Mesodermal cell (in vitro differentiated cells): ENCODE data around the gene APLN.

Experiments
- H3K27ac ChIP-seq: 2 replicates; pipeline ENCODE4 v1.7.0; 2013; ENCODE audit warnings: mild to moderate bottlenecking, low read depth, low read length, moderate library complexity; ENCODE audit not compliant: severe bottlenecking
- H3K36me3 ChIP-seq: 2 replicates; pipeline ENCODE4 v1.7.1; 2013; ENCODE audit warnings: mild to moderate bottlenecking, low read length, moderate library complexity; ENCODE audit not compliant: control insufficient read depth, insufficient read depth
- H3K4me1 ChIP-seq: one replicate; pipeline ENCODE4 v1.7.1; 2013; ENCODE audit warnings: mild to moderate bottlenecking, low read length; ENCODE audit not compliant: insufficient read depth, control insufficient read depth, poor library complexity, severe bottlenecking
- H3K4me3 ChIP-seq: 2 replicates; pipeline ENCODE4 v1.7.0; 2013; ENCODE audit warnings: low read length, control low read depth, mild to moderate bottlenecking; ENCODE audit not compliant: insufficient read depth, poor library complexity, severe bottlenecking; ENCODE audit errors: extremely low read depth
- H3K9me3 ChIP-seq: 2 replicates; pipeline ENCODE4 v1.7.1; 2013; ENCODE audit warnings: mild to moderate bottlenecking, low read length, moderate library complexity; ENCODE audit not compliant: control insufficient read depth
- WGBS, 2 experiments: methylation state at CpG; one replicate each; pipeline ENCODE4 v1.1.5; 2013; ENCODE audit warnings: missing lambda C conversion rate in 2 of 2; ENCODE audit not compliant: insufficient coverage in 2 of 2; 5-methylcytosine and 5-hydroxymethylcytosine counted together

Gene APLN

GRCh38 chrX:129650821-129651510, 3.8 kb downstream of the APLN start:
- no peak overlapping the region for H3K4me3 ChIP-seq
- H3K36me3 ChIP-seq = no peaks in the 10 kb centered on the region
- peaks cover 3% of the 10 kb centered on the region for H3K4me1 ChIP-seq
- H3K9me3 ChIP-seq = no peaks in the 10 kb centered on the region
- WGBS, 2 experiments = 92% methylated on average over 4 of the region's 7 CpGs
- no peak overlapping the region for H3K27ac ChIP-seq

DNA sequence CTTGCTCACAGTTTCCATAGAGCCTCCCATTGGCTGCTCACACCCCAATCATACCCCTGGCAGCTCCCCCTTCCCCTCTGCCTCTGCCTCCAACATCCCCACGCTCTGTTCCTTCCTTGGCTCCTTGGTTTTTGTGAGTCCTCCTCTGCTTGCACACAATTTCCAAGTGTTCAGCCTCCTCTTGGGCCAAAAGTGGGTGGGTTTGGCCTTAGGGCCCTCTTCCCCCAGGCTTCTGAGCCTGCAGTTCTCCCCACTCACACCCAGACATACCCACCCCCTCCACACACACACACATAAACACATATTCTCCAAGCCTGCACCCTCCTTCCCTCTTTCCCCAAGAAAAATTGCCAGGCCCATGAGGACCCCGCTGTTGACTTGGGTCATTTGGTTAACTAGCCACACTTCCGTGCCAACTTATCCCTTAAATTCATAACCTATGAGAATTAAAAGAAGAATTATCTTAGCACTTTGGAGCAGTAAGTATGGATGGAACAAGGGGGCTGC, 4.5 kb downstream of the APLN start:
- H3K4me1 ChIP-seq = peaks cover 3% of the 10 kb centered on the region

DNA sequence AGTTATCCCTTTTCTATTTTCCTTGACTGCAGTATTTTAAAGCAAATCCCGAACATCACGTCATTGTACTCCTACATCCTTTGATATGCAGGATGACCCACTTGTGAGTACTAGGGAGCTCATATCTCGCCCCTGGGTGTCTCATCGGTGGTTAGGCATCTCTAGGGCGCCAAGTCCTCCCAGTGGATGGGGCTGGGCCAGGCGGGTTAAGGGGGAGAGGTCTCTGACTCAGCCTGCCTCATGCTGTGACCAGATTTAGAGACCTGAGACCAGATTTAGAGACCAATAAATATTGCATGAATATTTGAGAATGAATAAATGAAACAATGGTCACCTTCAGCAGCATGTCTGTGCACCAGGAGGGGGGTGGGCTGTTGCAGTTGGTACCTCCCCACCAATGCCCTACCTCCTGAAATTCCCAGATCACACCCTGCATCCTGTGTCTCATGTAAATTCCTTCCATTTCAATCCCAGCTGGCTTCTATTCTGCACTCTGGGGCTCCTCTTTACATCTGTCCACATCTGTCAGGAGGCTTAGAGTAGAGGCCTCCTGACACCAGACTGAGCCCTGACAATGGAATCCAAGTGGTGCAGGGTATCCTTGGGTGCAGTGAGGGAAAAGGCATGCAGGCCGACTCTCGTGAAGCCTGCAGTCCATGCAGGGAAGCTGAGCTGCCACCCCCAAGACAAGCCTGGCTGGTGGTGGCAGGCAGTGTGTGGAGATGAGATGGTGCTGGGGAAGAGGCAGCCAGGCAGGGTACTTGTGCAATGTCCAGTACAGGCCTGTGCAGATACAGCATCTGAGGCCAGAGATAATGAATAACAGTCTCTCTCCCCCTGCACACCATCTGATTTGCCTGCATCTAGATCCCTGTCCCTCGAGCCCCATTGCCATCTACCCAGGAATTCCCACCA, 5.2 kb downstream of the APLN start:
- 90 to 100% methylated on average over 2 of the region's 9 CpGs for WGBS, 2 experiments
- Histone ChIP-seq H3K4me3 (no peak overlapping the region), H3K27ac (no peak overlapping the region), H3K9me3 (no peaks in the 10 kb centered on the region), H3K4me1 (no peaks in the 10 kb centered on the region), H3K36me3 (no peaks in the 10 kb centered on the region)

More for the DNA sequence above, 4.5 kb downstream of the APLN start:
- no peak overlapping the region for H3K27ac ChIP-seq
- no peaks in the 10 kb centered on the region for H3K9me3 ChIP-seq
- no peak overlapping the region for H3K4me3 ChIP-seq
- WGBS, 2 experiments = 60 to 80% methylated on average over 1 of the region's 3 CpGs
- H3K36me3 ChIP-seq = no peaks in the 10 kb centered on the region

- no peaks in the 10 kb centered on the region for H3K4me1 ChIP-seq
- H3K9me3 ChIP-seq = no peaks in the 10 kb centered on the region
- WGBS, 2 experiments = 86 to 94% methylated on average over 5 to 11 of the region's 20 CpGs
- no peak overlapping the region for H3K27ac ChIP-seq
- no peak overlapping the region for H3K4me3 ChIP-seq
- no peaks in the 10 kb centered on the region for H3K36me3 ChIP-seq
Observed at GRCh38 chrX:129648514-129649267, 6.1 kb downstream of the APLN start.

DNA sequence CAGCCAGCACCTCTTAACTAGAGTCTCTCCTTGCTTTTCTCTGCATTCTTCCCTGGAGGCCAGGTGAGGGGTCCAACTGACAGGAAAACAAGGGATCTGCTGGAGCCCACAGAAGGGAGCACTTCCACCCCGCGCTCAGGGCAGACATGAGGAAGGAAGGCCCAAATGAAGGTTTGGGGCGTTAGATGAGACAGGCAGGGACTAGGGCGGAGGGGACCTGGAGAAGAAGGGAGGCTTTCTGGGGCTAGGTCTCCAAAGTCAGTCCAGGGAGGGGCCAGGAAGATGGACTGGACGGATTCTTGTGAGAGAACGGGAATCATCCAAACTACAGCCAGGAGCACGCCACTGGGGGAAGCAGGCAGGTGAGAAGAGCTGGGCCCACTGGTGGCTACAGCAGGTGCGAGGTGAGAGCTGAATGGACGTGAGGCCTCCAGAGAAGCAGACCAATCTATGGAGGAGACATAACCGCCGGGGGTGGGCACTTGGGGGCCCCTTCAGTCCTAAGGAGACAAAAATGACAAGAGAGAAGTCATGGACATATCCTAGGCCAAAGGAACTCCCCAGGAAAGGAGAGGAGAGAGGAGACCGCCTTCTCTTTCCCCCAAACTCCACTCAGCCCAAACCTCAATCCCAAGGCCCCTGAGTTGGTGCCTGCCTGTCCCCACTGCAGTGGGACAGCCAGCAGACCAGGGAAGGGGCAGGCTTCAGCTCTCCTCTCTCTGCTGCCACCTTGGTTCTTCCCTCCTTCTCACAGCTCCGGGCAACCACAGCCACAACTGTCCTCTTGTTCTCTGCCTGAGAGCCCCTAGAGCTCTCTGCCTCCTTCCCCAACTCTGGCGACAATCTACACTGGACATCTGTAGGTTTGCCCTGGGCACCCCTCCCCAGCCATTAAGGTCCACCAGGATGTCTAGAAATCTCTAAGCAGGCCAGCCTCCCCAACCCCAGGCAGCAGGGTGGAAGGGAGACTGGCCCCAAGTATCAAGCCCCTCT, 7.0 kb downstream of the APLN start:
- no peaks in the 10 kb centered on the region for H3K4me1 ChIP-seq
- H3K36me3 ChIP-seq = no peaks in the 10 kb centered on the region
- 88 to 100% methylated on average over 3 to 4 of the region's 14 CpGs for WGBS, 2 experiments
- no peak overlapping the region for H3K27ac ChIP-seq
- H3K9me3 ChIP-seq = no peaks in the 10 kb centered on the region
- no peak overlapping the region for H3K4me3 ChIP-seq

GRCh38 chrX:129646566-129647417, 8.0 kb downstream of the APLN start:
- Histone ChIP-seq H3K4me1 (no peaks in the 10 kb centered on the region), H3K27ac (no peak overlapping the region), H3K4me3 (no peak overlapping the region), H3K36me3 (no peaks in the 10 kb centered on the region), H3K9me3 (no peaks in the 10 kb centered on the region)
- whole genome bisulfite sequencing, 2 experiments = 85 to 92% methylated on average over 2 to 3 of the region's 13 CpGs

GRCh38 chrX:129642641-129643040, 12.1 kb downstream of the APLN start:
- no peaks in the 10 kb centered on the region for H3K4me1 ChIP-seq
- WGBS, 2 experiments = 93 to 100% methylated on average over 1 to 4 of the region's 4 CpGs
- no peaks in the 10 kb centered on the region for H3K36me3 ChIP-seq
- H3K9me3 ChIP-seq = no peaks in the 10 kb centered on the region
- no peak overlapping the region for H3K27ac ChIP-seq
- no peak overlapping the region for H3K4me3 ChIP-seq

DNA sequence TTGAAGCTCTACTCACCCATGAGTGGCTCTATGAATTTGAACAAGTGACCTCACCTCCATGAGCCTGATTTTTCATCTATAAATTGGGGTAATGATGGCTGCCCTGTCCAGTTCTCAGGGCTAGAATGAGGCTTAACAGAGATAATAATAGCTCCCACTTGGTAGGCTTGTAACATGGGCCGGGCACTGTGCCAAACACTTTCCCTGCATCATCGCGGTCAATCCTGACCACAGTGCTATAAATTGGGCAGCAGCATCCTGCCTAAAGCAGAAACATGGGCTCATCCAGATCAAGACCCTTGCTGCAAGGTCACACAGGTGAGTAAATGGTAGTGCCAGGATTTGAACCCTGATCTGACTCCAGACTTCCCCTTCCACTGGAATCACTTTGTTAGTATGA, 12.8 kb downstream of the APLN start:
- WGBS, 2 experiments = 100% methylated on average over 2 of the region's 3 CpGs; no CpG with 5 or more reads in 1 of the 2 experiments
- no peak overlapping the region for H3K27ac ChIP-seq
- H3K4me1 ChIP-seq = no peaks in the 10 kb centered on the region

GRCh38 chrX:129641469-129641868, 13.3 kb downstream of the APLN start:
- no peaks in the 10 kb centered on the region for H3K36me3 ChIP-seq
- H3K9me3 ChIP-seq = no peaks in the 10 kb centered on the region
- no peak overlapping the region for H3K4me3 ChIP-seq
- no peak overlapping the region for H3K27ac ChIP-seq
- no peaks in the 10 kb centered on the region for H3K4me1 ChIP-seq
- WGBS, 2 experiments = 100% methylated on average over 1 to 2 of the region's 3 CpGs

More for the DNA sequence above, 12.8 kb downstream of the APLN start:
- Histone ChIP-seq H3K4me3 (no peak overlapping the region), H3K36me3 (no peaks in the 10 kb centered on the region), H3K9me3 (no peaks in the 10 kb centered on the region)
